Left forelimb (tissue), 1 donor: ENCODE results near the gene B3GALNT2.

Source experiments
- DNase-seq: peaks from one replicate; pipeline ENCODE4 v3.0.0-alpha.2; 2018; ENCODE audit warnings: low spot score

B3GALNT2 gene

DNA sequence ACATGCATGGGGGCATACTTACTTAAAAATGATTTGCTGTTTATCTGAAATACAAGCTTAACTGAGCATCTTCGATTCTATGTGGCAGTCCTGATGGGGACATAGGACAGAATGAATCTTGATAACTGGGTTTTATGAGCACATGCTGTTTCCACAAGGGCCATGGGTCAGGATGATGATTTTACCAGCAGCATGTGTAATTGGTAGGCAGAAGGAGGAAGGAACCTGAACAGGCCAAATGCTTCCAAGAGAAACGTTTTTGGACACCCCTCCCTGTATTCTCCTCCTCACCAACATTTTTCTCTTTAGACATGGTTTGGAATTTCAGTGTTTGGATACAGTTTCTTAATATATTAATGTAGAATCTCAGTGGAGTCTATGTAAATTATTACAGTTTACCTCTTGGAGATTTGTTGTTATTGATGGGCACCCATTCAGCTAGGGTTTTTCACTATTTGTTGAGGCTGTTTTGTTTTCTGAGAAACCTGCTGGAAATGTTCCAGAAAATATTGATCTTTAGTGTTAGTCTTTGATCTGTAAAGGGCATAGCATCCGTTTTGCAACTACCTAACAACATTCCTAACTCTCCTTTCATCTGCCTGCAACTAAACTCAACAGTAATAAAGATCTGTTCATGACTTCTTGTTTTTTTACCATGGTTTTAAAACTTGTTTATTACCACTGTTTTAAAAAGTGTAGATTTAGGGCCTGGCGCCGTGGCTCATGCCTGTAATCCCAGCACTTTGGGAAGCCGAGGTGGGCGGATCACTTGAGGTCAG lies 95.0 kb downstream of the B3GALNT2 start:
- DNase-seq: no peak

DNA sequence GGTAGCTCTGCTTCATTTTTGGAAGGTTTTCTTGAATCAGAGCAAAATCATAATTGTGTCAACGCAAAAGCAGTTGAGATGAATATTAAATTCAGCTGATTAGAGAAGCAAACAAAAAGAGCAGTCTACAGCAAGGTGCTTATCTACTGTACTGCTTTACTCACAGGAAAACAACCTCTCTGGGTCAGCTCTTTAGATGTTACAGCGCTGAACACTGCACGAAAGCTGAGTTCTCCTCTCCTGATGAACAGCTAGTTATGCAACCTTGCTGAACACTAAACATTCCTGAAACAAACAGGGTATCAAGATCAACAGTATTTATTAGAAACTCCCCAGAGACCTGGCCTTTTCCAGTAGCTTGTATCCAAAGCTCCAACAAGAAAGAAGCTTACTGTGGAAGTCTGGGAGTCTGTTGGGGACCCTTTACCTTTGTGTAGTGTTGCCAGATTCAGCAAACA lies 95.7 kb downstream of the B3GALNT2 start:
- DNase-seq: no peak

DNA sequence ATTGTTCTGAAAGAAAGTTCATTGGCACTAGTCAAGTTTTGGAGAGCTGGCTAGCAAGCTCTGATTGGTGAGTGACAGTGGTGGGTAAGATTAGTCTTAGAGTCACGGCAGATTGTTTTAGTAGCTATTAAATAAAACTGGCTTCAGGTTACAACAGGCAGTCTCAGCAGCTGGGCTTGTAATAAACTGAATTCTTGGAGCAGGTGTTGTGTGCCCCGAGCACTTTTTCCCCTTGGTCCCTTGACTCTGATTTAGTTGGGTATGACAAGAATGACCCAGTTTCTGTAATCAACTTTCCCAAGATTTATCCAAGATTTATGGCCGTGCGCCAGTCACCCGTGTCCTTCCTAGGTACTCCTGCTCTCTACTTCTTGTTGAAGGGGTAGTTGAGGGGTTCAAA lies 96.8 kb downstream of the B3GALNT2 start:
- no peak for DNase-seq

DNA sequence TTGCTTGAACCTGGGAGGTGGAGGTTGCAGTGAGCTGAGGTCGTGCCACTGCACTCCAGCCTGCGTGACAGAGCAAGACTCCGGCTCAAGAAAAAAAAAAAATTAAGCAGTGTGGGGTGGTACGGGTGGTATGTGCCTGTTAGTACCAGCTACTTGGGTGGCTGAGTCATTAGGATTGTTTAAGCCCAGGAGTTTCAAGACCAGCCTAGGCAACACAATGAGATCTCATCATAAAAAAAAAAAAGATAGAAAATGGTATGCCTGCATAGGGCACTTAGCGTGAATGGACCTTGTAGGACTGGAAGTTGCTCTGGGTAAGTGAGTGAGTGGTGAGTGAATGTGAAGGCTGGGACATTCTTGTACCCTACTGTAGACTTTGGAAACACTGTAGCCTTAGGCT lies 100.1 kb downstream of the B3GALNT2 start:
- no peak for DNase-seq

DNA sequence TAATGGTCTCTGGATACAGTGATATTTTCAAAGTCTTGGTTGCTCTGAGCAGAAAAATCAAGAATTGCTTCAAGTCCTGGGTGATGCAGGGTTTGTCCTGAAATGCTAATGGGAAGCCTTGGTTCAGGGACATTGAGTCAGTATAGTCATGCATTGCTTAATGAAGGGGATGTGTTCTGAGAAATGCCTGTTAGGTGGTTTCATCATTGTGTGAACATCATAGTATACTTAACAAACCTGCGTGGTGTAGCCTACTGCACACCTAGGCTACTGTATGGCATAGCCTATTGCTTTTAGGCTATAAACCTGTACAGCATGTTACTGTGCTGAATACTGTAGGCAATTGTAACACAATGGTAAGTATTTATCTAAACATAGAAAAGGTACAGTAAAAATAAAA lies 100.7 kb downstream of the B3GALNT2 start:
- DNase-seq: no peak

DNA sequence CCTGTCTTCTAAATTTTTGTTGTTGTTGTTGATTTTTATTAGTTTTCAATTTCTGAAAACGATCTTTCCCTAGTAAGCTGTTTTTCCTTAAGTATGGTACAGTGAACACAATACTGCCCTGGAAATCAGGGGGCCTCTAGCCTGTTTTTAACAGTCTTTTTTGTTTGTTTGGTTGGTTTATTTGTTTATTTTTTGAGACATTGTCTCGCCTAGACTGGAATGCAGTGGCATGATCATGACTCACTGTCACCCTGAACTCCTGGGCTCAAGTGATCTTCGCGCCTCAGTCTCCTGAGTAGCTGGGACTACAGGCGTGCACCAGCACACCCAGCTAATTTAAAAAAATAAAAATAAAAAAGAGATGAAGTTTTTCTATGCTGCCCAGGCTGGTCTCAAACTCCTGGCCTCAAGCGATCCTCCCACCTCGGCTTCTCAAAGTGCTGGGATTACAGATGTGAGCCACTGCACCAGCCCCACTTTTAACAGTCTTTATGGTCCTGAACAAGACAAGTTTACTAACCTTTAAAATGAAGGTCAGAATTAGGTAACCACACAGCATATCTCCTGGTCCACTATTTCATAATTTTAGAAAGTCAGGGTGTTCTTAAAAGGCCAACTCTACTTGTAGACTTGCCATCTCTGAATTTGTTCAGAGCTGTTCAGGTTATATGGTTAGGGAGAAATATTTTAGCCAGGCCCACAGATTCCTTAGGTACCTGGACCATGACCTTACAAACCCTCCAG lies 101.6 kb downstream of the B3GALNT2 start:
- no peak for DNase-seq

DNA sequence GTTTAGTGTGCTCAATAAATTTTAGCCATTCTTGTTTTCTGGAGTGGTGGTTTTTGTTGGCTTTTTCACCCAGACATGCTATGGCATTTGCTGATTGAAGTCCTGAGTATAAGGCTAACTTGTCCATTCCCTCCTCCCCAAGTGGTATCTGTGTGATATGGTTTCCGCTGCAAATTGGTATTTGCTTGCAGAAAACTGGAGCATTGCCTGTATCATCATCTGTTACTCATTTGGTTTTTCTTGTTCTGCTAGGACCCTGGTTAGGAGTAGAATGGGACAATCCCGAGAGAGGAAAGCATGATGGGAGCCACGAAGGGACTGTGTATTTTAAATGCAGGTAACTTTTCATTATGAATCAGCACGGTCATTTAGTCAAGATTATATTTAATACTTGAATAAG lies 103.0 kb downstream of the B3GALNT2 start:
- DNase-seq: no peak
